ENCODE data around the gene POMGNT1.

POMGNT1 gene

GRCh38 chr1:46181343-46182260 is 16.6 kb downstream of the POMGNT1 start:
- DNase-seq = no peak

GRCh38 chr1:46180082-46180616 is 18.1 kb downstream of the POMGNT1 start:
- DNase-seq = no peak

- peak; percentile 69 for DNase-seq
Observed at GRCh38 chr1:46179138-46180081, 18.8 kb downstream of the POMGNT1 start.

- no peak for DNase-seq
Observed at GRCh38 chr1:46176211-46176865, 21.9 kb downstream of the POMGNT1 start, which contains the start of gene P3R3URF. Gene P3R3URF, minus strand, starts transcription at chr1:46176488. Its CDS starts 17 bp downstream, at chr1:46176471.

- no peak for DNase-seq
Observed at GRCh38 chr1:46175243-46175642, 23.0 kb downstream of the POMGNT1 start.

GRCh38 chr1:46174448-46175231 is 23.6 kb downstream of the POMGNT1 start, which contains the start of gene TSPAN1:
Gene TSPAN1, plus strand, starts transcription at chr1:46175087. Its CDS starts 6,021 bp downstream, at chr1:46181108.
- no peak for DNase-seq

- no peak for DNase-seq
Observed at GRCh38 chr1:46173361-46173856, 24.8 kb downstream of the POMGNT1 start.

- DNase-seq = no peak
Observed at GRCh38 chr1:46172321-46172720, 25.9 kb downstream of the POMGNT1 start.

GRCh38 chr1:46171871-46172270 is 26.4 kb downstream of the POMGNT1 start:
- DNase-seq = no peak

- no peak for DNase-seq
Observed at GRCh38 chr1:46171351-46171750, 26.9 kb downstream of the POMGNT1 start.

GRCh38 chr1:46169811-46170454 is 28.3 kb downstream of the POMGNT1 start:
- no peak for DNase-seq

GRCh38 chr1:46168477-46168876 is 29.8 kb downstream of the POMGNT1 start:
- DNase-seq = no peak

- DNase-seq = peak; percentile 36
Observed at GRCh38 chr1:46166521-46167462, 31.4 kb downstream of the POMGNT1 start.

- no peak for DNase-seq
Observed at GRCh38 chr1:46160212-46160611, 38.0 kb downstream of the POMGNT1 start.

- DNase-seq = no peak
Observed at GRCh38 chr1:46159516-46159915, 38.7 kb downstream of the POMGNT1 start.

- DNase-seq = no peak
Observed at GRCh38 chr1:46158312-46159281, 39.6 kb downstream of the POMGNT1 start.

- DNase-seq = no peak
Observed at GRCh38 chr1:46157916-46158311, 40.3 kb downstream of the POMGNT1 start.

GRCh38 chr1:46153732-46154131 is 44.5 kb downstream of the POMGNT1 start:
- DNase-seq = no peak

Measured in CD4-positive, alpha-beta T cell treated with Interleukin-12 subunit alpha and Interleukin-12 subunit beta, for 1 hour (primary cell).